Mesenchymal stem cell (in vitro differentiated cells and primary cell): Measurements from ENCODE around the gene MYH9.
A peak's percentile ranks its signal among the peaks of the same experiment; 100 is the strongest.
"Not testable (repeated sequence)": the region's sequence is repeated elsewhere in the genome, so short reads cannot be mapped to it uniquely, and the experiment has no call there.

Experiments used
- DNase-seq: peaks from one replicate; pipeline ENCODE4 v3.0.0-alpha.2; 2013
- H2AFZ ChIP-seq: one replicate; pipeline ENCODE4 v1.6.1; 2013; ENCODE audit warnings: low read depth, mild to moderate bottlenecking, control low read depth, inconsistent platforms, low read length, moderate library complexity
- H2AK5ac ChIP-seq: 2 replicates; pipeline ENCODE4 v1.6.1; 2013; ENCODE audit warnings: low read length, moderate library complexity, mild to moderate bottlenecking, inconsistent platforms; ENCODE audit not compliant: severe bottlenecking
- H2BK120ac ChIP-seq: one replicate; pipeline ENCODE4 v1.6.1; 2013; ENCODE audit warnings: low read depth, mild to moderate bottlenecking, inconsistent platforms, low read length, moderate library complexity
- H2BK12ac ChIP-seq, 2 experiments: one replicate each; pipeline ENCODE4 v1.6.1; 2013; ENCODE audit warnings: inconsistent platforms in 2 of 2, low read length in 2 of 2, mild to moderate bottlenecking in 2 of 2, moderate library complexity in 2 of 2, control low read depth in 1 of 2
- H2BK15ac ChIP-seq: one replicate; pipeline ENCODE4 v1.6.1; 2013; ENCODE audit warnings: mild to moderate bottlenecking, low read depth, inconsistent platforms; ENCODE audit not compliant: poor library complexity, severe bottlenecking
- H2BK5ac ChIP-seq: 2 replicates; pipeline ENCODE4 v1.6.1; 2013; ENCODE audit warnings: low read depth, mild to moderate bottlenecking, low read length, control low read depth, inconsistent platforms; ENCODE audit not compliant: poor library complexity, severe bottlenecking
- H3K14ac ChIP-seq, 2 experiments: one replicate each; pipeline ENCODE4 v1.6.1; 2013; ENCODE audit warnings: inconsistent platforms in 2 of 2, low read length in 2 of 2, control low read depth in 1 of 2, mild to moderate bottlenecking in 1 of 2, moderate library complexity in 1 of 2
- H3K18ac ChIP-seq, 2 experiments: one replicate each; pipeline ENCODE4 v1.6.1; 2013; ENCODE audit warnings: inconsistent platforms in 2 of 2, low read length in 2 of 2, control low read depth in 1 of 2, low read depth in 1 of 2, mild to moderate bottlenecking in 1 of 2
- H3K23ac ChIP-seq, 2 experiments: one replicate each; pipeline ENCODE4 v1.6.1; 2013; ENCODE audit warnings: inconsistent platforms in 2 of 2, low read length in 2 of 2, mild to moderate bottlenecking in 2 of 2, moderate library complexity in 2 of 2, control low read depth in 1 of 2
- H3K27ac ChIP-seq: 2 replicates; pipeline ENCODE4 v1.5.1; 2013; ENCODE audit warnings: mild to moderate bottlenecking, moderate library complexity, low read length, control low read depth, inconsistent platforms; ENCODE audit not compliant: poor library complexity, severe bottlenecking
- H3K27me3 ChIP-seq, 2 experiments: 2 replicates each; pipeline versions ENCODE4 v1.6.1 to v1.7.0; 2013; ENCODE audit warnings: low read length in 2 of 2, mild to moderate bottlenecking in 2 of 2, moderate library complexity in 2 of 2, control low read depth in 1 of 2, inconsistent platforms in 1 of 2; ENCODE audit not compliant: control insufficient read depth in 1 of 2, insufficient read depth in 1 of 2
- H3K36me3 ChIP-seq, 2 experiments: 2 replicates each; pipeline versions ENCODE4 v1.6.1 to v1.7.0; 2013; ENCODE audit warnings: low read length in 2 of 2, control low read depth in 1 of 2, inconsistent platforms in 1 of 2, low read depth in 1 of 2, mild to moderate bottlenecking in 1 of 2; ENCODE audit not compliant: insufficient read depth in 2 of 2, control insufficient read depth in 1 of 2
- H3K4ac ChIP-seq, 2 experiments: one replicate each; pipeline ENCODE4 v1.6.1; 2013; ENCODE audit warnings: inconsistent platforms in 2 of 2, low read length in 2 of 2, mild to moderate bottlenecking in 2 of 2, moderate library complexity in 2 of 2, control low read depth in 1 of 2, low read depth in 1 of 2
- H3K4me1 ChIP-seq: 2 replicates; pipeline ENCODE4 v1.6.1; 2013; ENCODE audit warnings: low read depth, low read length, control low read depth; ENCODE audit not compliant: control insufficient read depth, insufficient read depth
- H3K4me2 ChIP-seq: 2 replicates; pipeline ENCODE4 v1.6.1; 2013; ENCODE audit warnings: low read length, mild to moderate bottlenecking, inconsistent platforms; ENCODE audit not compliant: poor library complexity, severe bottlenecking
- H3K4me3 ChIP-seq, 2 experiments: 2 replicates each; pipeline versions ENCODE4 v1.5.1 to v1.7.0; 2013; ENCODE audit warnings: low read length in 2 of 2, mild to moderate bottlenecking in 2 of 2, control low read depth in 1 of 2, low read depth in 1 of 2; ENCODE audit not compliant: insufficient read depth in 1 of 2
- H3K79me1 ChIP-seq: replicated peaks from 2 replicates; pipeline ENCODE4 v1.6.1; 2013; ENCODE audit warnings: mild to moderate bottlenecking, control low read depth, low read length, inconsistent platforms; ENCODE audit not compliant: poor library complexity, severe bottlenecking
- H3K9ac ChIP-seq: 2 replicates; pipeline ENCODE4 v1.7.0; 2013; ENCODE audit warnings: mild to moderate bottlenecking, low read length, moderate library complexity
- H3K9me3 ChIP-seq: 2 replicates; pipeline ENCODE4 v1.7.0; 2013; ENCODE audit warnings: mild to moderate bottlenecking, low read length; ENCODE audit not compliant: control insufficient read depth
- H4K8ac ChIP-seq: one replicate; pipeline ENCODE4 v1.6.1; 2013; ENCODE audit warnings: inconsistent platforms, mild to moderate bottlenecking, low read length, moderate library complexity
- H4K91ac ChIP-seq: one replicate; pipeline ENCODE4 v1.6.1; 2013; ENCODE audit warnings: mild to moderate bottlenecking, low read length, inconsistent platforms
- WGBS: methylation state at CpG from one replicate; pipeline ENCODE4 v1.1.7; 2013; ENCODE audit warnings: mixed read lengths; 5-methylcytosine and 5-hydroxymethylcytosine counted together

Gene MYH9

DNA sequence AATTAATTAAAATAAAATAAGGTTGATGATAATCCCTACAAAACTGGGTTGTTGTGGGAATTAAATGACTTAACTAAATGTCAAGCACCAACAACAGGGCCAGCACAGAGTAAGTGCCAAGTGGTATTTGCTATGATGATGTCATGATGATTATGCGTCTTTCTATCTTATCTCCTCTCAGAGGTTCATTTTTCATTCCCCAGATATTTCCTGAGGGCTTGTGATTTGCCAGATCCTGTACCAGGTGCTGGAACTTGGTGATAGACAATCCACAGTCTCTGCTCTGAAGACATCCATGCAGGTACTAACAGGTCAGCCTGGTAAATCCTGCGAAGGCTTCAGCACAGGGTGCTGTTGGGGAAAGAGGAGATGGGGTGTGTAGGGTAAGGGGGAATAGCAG, 8.1 kb upstream of the MYH9 start:
- Histone ChIP-seq H4K91ac (no peak overlapping the region), H2AK5ac (peak overlapping the region; percentile 99), H3K4me2 (no peak overlapping the region), H3K18ac (peak overlapping the region; percentile 73 to 80), H2AFZ (no peak overlapping the region), H3K9ac (no peak overlapping the region), H3K9me3 (no peaks in the 10 kb centered on the region), H4K8ac (no peak overlapping the region), H3K23ac (no peak overlapping the region), H3K4me3 (no peak overlapping the region), H3K27me3 (no peaks in the 10 kb centered on the region), H3K14ac (peak overlapping the region in 1 of 2 experiments; percentile 80), H3K4ac (peak overlapping the region in 1 of 2 experiments; percentile 55), H3K79me1 (peaks cover 6% of the 10 kb centered on the region), H3K27ac (peak overlapping the region; percentile 47), H3K36me3 (no peaks in the 10 kb centered on the region), H2BK120ac (no peak overlapping the region), H2BK15ac (no peak overlapping the region), H2BK12ac (peak overlapping the region in 1 of 2 experiments; percentile 65), H3K4me1 (peaks cover 22% of the 10 kb centered on the region), H2BK5ac (no peak overlapping the region)
- 67% methylated on average over 1 of the region's 2 CpGs for WGBS
- peak; percentile 64 for DNase-seq

DNA sequence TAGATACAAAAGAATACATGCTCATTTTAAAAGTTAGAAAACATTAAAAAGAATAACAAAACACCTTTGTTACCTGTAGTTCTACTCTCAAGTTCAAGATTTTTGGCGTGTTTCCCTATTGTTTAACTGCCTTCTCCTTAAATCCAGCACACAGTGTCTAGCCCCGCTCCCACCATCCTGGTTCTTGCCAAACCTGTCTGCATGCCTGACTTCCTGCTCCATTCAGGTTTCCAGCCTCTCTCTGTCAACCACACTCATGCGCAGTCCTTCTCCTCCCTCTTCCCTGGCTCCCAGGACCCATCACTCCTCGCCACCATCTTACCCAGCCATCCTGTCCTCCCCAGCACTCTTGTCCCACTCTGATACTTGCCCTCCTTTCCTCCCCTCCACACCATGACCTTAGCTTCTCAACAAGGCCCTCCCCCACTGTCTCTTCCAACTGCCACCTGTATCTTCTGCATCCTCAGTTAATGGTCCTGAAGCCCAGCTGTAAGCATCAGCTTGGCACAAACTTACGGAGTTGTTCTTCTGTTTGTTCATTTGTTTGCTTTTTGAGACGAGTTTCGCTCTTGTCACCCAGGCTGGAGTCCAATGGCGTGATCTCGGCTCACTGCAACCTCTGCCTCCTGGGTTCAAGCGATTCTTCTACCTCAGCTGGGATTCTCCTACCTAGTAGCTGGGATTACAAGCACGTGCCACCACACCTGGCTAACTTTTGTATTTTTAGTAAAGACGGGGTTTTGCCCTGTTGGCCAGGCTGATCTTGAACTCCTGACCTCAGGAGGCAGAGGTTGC, 7.5 kb upstream of the MYH9 start:
- no peaks in the 10 kb centered on the region for H3K27me3 ChIP-seq
- no peak overlapping the region for H2BK5ac ChIP-seq
- no peak overlapping the region for H2BK15ac ChIP-seq
- H2AFZ ChIP-seq: no peak overlapping the region
- H3K4me1 ChIP-seq: peaks cover 22% of the 10 kb centered on the region
- H3K4me3 ChIP-seq: no peak overlapping the region
- H3K9ac ChIP-seq: no peak overlapping the region
- no peaks in the 10 kb centered on the region for H3K36me3 ChIP-seq
- no peak overlapping the region for H3K27ac ChIP-seq
- no peaks in the 10 kb centered on the region for H3K9me3 ChIP-seq
- no peak overlapping the region for H4K8ac ChIP-seq
- peak overlapping the region; percentile 73 for H4K91ac ChIP-seq
- peak overlapping the region in 1 of 2 experiments; percentile 85 for H2BK12ac ChIP-seq
- H3K14ac ChIP-seq: no peak overlapping the region
- H2BK120ac ChIP-seq: no peak overlapping the region
- no peak for DNase-seq
- H3K23ac ChIP-seq: no peak overlapping the region
- WGBS: 80% methylated on average over 12 of the region's 12 CpGs
- H3K4me2 ChIP-seq: no peak overlapping the region
- H3K79me1 ChIP-seq: peaks cover 6% of the 10 kb centered on the region
- peak overlapping the region in 1 of 2 experiments; percentile 11 for H3K18ac ChIP-seq
- H3K4ac ChIP-seq: peak overlapping the region in 1 of 2 experiments; percentile 35
- peak overlapping the region; percentile 54 for H2AK5ac ChIP-seq

DNA sequence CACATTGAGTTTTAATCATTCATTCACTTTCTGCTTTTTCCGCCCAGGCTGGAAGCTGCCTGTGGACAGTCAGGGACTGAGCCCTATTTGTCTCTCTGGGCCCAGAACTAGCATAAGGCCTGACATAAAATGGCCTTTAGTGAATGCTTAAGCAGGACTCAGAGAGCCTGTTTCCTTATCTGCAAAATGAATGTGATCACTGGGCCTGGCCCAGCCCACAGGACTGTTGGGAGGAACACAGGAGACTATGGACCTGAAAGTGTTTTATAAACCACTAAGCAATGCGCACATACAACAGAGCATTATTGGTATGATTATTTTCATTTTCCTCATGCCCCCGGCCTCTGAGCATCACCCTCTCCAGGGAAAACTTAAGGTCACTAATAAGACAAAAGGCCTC, 3.9 kb upstream of the MYH9 start:
- no peak overlapping the region for H3K23ac ChIP-seq
- no peak overlapping the region for H3K4me2 ChIP-seq
- peak overlapping the region; percentile 3 for H2BK15ac ChIP-seq
- H2BK5ac ChIP-seq: no peak overlapping the region
- peak overlapping the region in 1 of 2 experiments; percentile 28 for H3K18ac ChIP-seq
- H2BK120ac ChIP-seq: no peak overlapping the region
- peaks cover 5% of the 10 kb centered on the region for H3K4me1 ChIP-seq
- H2AK5ac ChIP-seq: peak overlapping the region; percentile 4
- DNase-seq: no peak
- peak overlapping the region in 1 of 2 experiments; percentile 35 for H3K4ac ChIP-seq
- H3K36me3 ChIP-seq: peaks cover 0 to 5% of the 10 kb centered on the region in 2 experiments
- H3K14ac ChIP-seq: no peak overlapping the region
- peak overlapping the region in 1 of 2 experiments; percentile 9 for H2BK12ac ChIP-seq
- H4K91ac ChIP-seq: peak overlapping the region; percentile 7
- WGBS: 92% methylated on average over 3 of the region's 3 CpGs
- H3K27ac ChIP-seq: no peak overlapping the region
- peak overlapping the region; percentile 54 for H4K8ac ChIP-seq
- H3K79me1 ChIP-seq: peaks cover 4% of the 10 kb centered on the region
- no peaks in the 10 kb centered on the region for H3K9me3 ChIP-seq
- no peak overlapping the region for H3K9ac ChIP-seq
- no peaks in the 10 kb centered on the region for H3K27me3 ChIP-seq
- no peak overlapping the region for H2AFZ ChIP-seq
- no peak overlapping the region for H3K4me3 ChIP-seq

DNA sequence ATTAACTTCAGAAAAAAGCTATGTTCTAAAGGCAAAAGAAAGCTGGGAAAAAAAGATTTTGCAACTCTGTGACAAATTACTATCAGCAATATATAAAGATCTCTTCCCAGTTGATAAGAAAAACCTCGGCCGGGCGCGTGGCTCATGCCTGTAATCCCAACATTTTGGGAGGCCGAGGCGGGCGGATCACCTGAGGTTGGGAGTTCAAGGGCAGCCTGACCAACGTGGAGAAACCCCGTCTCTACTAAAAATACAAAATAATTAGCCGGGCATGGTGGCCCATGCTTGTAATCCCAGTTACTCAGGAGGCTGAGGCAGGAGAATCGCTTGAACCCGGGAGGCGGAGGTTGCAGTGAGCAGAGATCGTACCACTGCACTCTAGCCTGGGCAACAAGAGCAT, 1.4 kb upstream of the MYH9 start:
- H2BK12ac ChIP-seq, H2BK15ac ChIP-seq, H2AFZ ChIP-seq, H3K4me1 ChIP-seq, H3K9me3 ChIP-seq, H3K23ac ChIP-seq, H3K79me1 ChIP-seq, H3K14ac ChIP-seq, H2BK120ac ChIP-seq, H2BK5ac ChIP-seq, H3K27me3 ChIP-seq, H3K4ac ChIP-seq, H3K18ac ChIP-seq, H3K4me2 ChIP-seq, H4K8ac ChIP-seq, H2AK5ac ChIP-seq, DNase-seq, H4K91ac ChIP-seq: not testable (repeated sequence)
- Histone ChIP-seq H3K36me3 (peaks cover 0 to 16% of the 10 kb centered on the region in 2 experiments), H3K27ac (peak overlapping the region; percentile 85), H3K9ac (peak overlapping the region; percentile 95), H3K4me3 (peak overlapping the region in 1 of 2 experiments; percentile 82)
- 89% methylated on average over 14 of the region's 14 CpGs for WGBS
